Subcutaneous adipose tissue (tissue), 4 donors: Measurements from ENCODE around the gene JUNB. TPM values are rescaled to one million over a fixed set of nuclear protein-coding genes. Genes with fewer than 3 reads are reported as not detected.

Experiments
- small RNA-seq: library from RNA; depleted of rRNA; stranded (forward); fragments of <200 nt; gene quantifications from one replicate; pipeline ENCODE3, GENCODE V24; 2016
- total RNA-seq, 4 donors: library from RNA; depleted of rRNA; stranded (reverse); fragments of >200 nt; gene quantifications; one replicate each; pipeline ENCODE4 v1.1.0, GENCODE V29; 2016

The JUNB gene
- total RNA-seq, 4 donors from 2014 or later = 77.6 to 304 (median 155) TPM

Small RNA genes within 50 kb of the gene (small RNA-seq; reads per million reads assigned to genes)
- not detected for gene MIR5684

Other genes starting within 250 kb of the JUNB start
- gene ZNF564, start 240.0 kb upstream of the JUNB start, total RNA-seq = 10 to 100 TPM; 10.7 to 15.0 (median 14.3) TPM
- gene ZNF490, start 180.7 kb upstream of the JUNB start, total RNA-seq = 1 to 10 TPM; 5.7 to 9.2 (median 7.8) TPM
- gene ZNF791, start 180.6 kb upstream of the JUNB start, total RNA-seq = 10 to 100 TPM; 21.2 to 26.0 (median 24.9) TPM
- gene MAN2B1, start 124.7 kb upstream of the JUNB start, total RNA-seq = 100 to 1,000 TPM in 2 of 4 donors, 10 to 100 TPM in 2; 61.0 to 186 (median 88.5) TPM
- gene WDR83, start 124.7 kb upstream of the JUNB start, total RNA-seq = 10 to 100 TPM in 1 of 4 donors, 1 to 10 TPM in 3; 5.7 to 11.6 (median 8.6) TPM
- 10 to 100 TPM; 49.9 to 85.7 (median 75.7) TPM for gene DHPS, start 109.6 kb upstream of the JUNB start, total RNA-seq
- not detected for gene GNG14, start 103.5 kb upstream of the JUNB start, total RNA-seq
- 1 to 10 TPM; 2.6 to 3.7 (median 2.7) TPM for gene FBXW9, start 94.9 kb upstream of the JUNB start, total RNA-seq
- 10 to 100 TPM; 42.6 to 66.3 (median 61.3) TPM for gene TNPO2, start 67.6 kb upstream of the JUNB start, total RNA-seq
- gene TRIR, start 56.8 kb upstream of the JUNB start, total RNA-seq = 100 to 1,000 TPM; 163 to 417 (median 304) TPM
- 10 to 100 TPM; 35.1 to 53.5 (median 43.4) TPM for gene GET3, start 54.0 kb upstream of the JUNB start, total RNA-seq
- not detected for gene BEST2, start 39.7 kb upstream of the JUNB start, total RNA-seq
- 100 to 1,000 TPM in 1 of 4 donors, 10 to 100 TPM in 3; 17.1 to 290 (median 36.9) TPM for gene HOOK2, start 15.9 kb upstream of the JUNB start, total RNA-seq
- 100 to 1,000 TPM; 124 to 217 (median 135) TPM for gene PRDX2, start 10.3 kb downstream of the JUNB start, total RNA-seq
- gene THSD8, start 10.6 kb downstream of the JUNB start, total RNA-seq = 1 to 10 TPM in 1 of 4 donors, not detected in 3; 1.3 TPM
- 1 to 10 TPM; 3.6 to 7.5 (median 5.1) TPM for gene RNASEH2A, start 15.1 kb downstream of the JUNB start, total RNA-seq
- not detected for gene RTBDN, start 43.1 kb downstream of the JUNB start, total RNA-seq
- under 1 TPM in 1 of 4 donors, not detected in 3; 0.17 TPM for gene MAST1, start 47.0 kb downstream of the JUNB start, total RNA-seq
- 10 to 100 TPM; 24.9 to 74.8 (median 48.2) TPM for gene DNASE2, start 90.0 kb downstream of the JUNB start, total RNA-seq
- not detected for gene KLF1, start 95.7 kb downstream of the JUNB start, total RNA-seq
- gene GCDH, start 99.7 kb downstream of the JUNB start, total RNA-seq = 10 to 100 TPM; 34.9 to 98.5 (median 46.0) TPM
- not detected for gene SYCE2, start 127.8 kb downstream of the JUNB start, total RNA-seq
- 10 to 100 TPM; 20.1 to 28.6 (median 22.9) TPM for gene FARSA, start 142.2 kb downstream of the JUNB start, total RNA-seq
- 100 to 1,000 TPM; 222 to 414 (median 307) TPM for gene CALR, start 147.1 kb downstream of the JUNB start, total RNA-seq
- gene RAD23A, start 154.4 kb downstream of the JUNB start, total RNA-seq = 100 to 1,000 TPM in 1 of 4 donors, 10 to 100 TPM in 3; 52.2 to 123 (median 84.5) TPM
- 10 to 100 TPM; 25.3 to 48.8 (median 31.7) TPM for gene GADD45GIP1, start 165.7 kb downstream of the JUNB start, total RNA-seq
- not detected for gene DAND5, start 178.1 kb downstream of the JUNB start, total RNA-seq
- 100 to 1,000 TPM in 1 of 4 donors, 10 to 100 TPM in 3; 32.8 to 102 (median 47.0) TPM for gene NFIX, start 204.0 kb downstream of the JUNB start, total RNA-seq